Upper lobe of right lung (tissue), 1 donor: ENCODE results near the gene ADAD2. TPM values are rescaled to one million over a fixed set of nuclear protein-coding genes. Genes with fewer than 3 reads are reported as not detected.

Experiments
- ATAC-seq: fragments of 200-7000 bp; cut with Tn5 transposase; one replicate; pipeline ENCODE4 v1.9.1; 2020; ENCODE audit warnings: mild to moderate bottlenecking, moderate library complexity
- DNase-seq: peaks from one replicate; pipeline ENCODE4 v3.0.0-alpha.2; 2020
- H3K27ac ChIP-seq: fragments of 200-600 bp; one replicate; pipeline ENCODE4 v1.8.0; 2022
- H3K27me3 ChIP-seq: fragments of 200-600 bp; one replicate; pipeline ENCODE4 v1.8.0; 2022; ENCODE audit warnings: mild to moderate bottlenecking
- H3K36me3 ChIP-seq: fragments of 200-600 bp; one replicate; pipeline ENCODE4 v1.8.0; 2022
- H3K4me1 ChIP-seq: fragments of 200-600 bp; one replicate; pipeline ENCODE4 v1.8.0; 2022
- H3K4me3 ChIP-seq: fragments of 200-600 bp; one replicate; pipeline ENCODE4 v1.8.0; 2022; ENCODE audit warnings: mild to moderate bottlenecking
- H3K9me3 ChIP-seq: fragments of 200-600 bp; one replicate; pipeline ENCODE4 v1.8.0; 2022
- CTCF ChIP-seq: fragments of 200-600 bp; IDR thresholded peaks from one replicate; pipeline ENCODE4 v1.8.0; 2022; ENCODE audit warnings: antibody characterized with exemption
- intact Hi-C: fragments of 100-400 bp; cut with DNase I; formaldehyde crosslinking; loops from one replicate; pipeline ENCODE4 v1.11.0; 2022
- total RNA-seq: library from RNA; stranded (reverse); fragmentation: NEBNext Ultra II Directional; extraction: Animal tissue kit (Norgen Biotek cat#: 25700); gene quantifications from one replicate; pipeline ENCODE4 v1.2.1, GENCODE V29; 2021
- donor health status: DM: no; HTN: yes; CAD: no; lungs with severe emphysema.

ADAD2 gene
- total RNA-seq, 1 donor from 2014 or later: 0.52 TPM

- Histone ChIP-seq H3K4me3 (peak within 1 kb of the TSS; percentile 96), H3K27me3 (no peaks in the 10 kb centered on the region), H3K36me3 (peaks cover 21% of the 10 kb centered on the region), H3K4me1 (peaks cover 22% of the 10 kb centered on the region), H3K27ac (peak within 1 kb of the TSS; percentile 80), H3K9me3 (no peaks in the 10 kb centered on the region)
- peak; percentile 95 for DNase-seq
- peak; percentile 91 for TF ChIP-seq CTCF
- intact Hi-C loops: loop anchor here (10.0 kb wide), 1 partner anchor 102 kb away; no protein-coding TSS in a partner anchor
- ATAC-seq: peak; percentile 98
Measured at GRCh38 chr16:84186685-84187437, 4.1 kb upstream of the ADAD2 start, which contains the start of gene TAF1C. Gene TAF1C (minus strand): TSS chr16:84187057. CDS start chr16:84184988, 2,069 bp downstream.

GRCh38 chr16:84191466-84191865 is 509 bp downstream of the ADAD2 start:
- ATAC-seq (no peak), DNase-seq (no peak)
- H3K27ac ChIP-seq: no peak overlapping the region
- no peak overlapping the region for H3K4me3 ChIP-seq
- no peaks in the 10 kb centered on the region for H3K27me3 ChIP-seq
- intact Hi-C loops: no loop called here
- H3K36me3 ChIP-seq: no peaks in the 10 kb centered on the region
- H3K4me1 ChIP-seq: no peaks in the 10 kb centered on the region
- TF ChIP-seq CTCF: no peak
- H3K9me3 ChIP-seq: no peaks in the 10 kb centered on the region

GRCh38 chr16:84193480-84193879 is 2.5 kb downstream of the ADAD2 start:
- Histone ChIP-seq H3K36me3 (no peaks in the 10 kb centered on the region), H3K4me3 (no peak overlapping the region), H3K4me1 (no peaks in the 10 kb centered on the region), H3K9me3 (no peaks in the 10 kb centered on the region), H3K27ac (no peak overlapping the region), H3K27me3 (no peaks in the 10 kb centered on the region)
- DNase-seq (no peak), ATAC-seq (no peak)
- intact Hi-C loops: no loop called here
- TF ChIP-seq CTCF: no peak

- no peaks in the 10 kb centered on the region for H3K36me3 ChIP-seq
- H3K27ac ChIP-seq: no peak overlapping the region
- no peaks in the 10 kb centered on the region for H3K9me3 ChIP-seq
- no peaks in the 10 kb centered on the region for H3K4me1 ChIP-seq
- H3K4me3 ChIP-seq: no peak overlapping the region
- TF ChIP-seq CTCF: no peak
- H3K27me3 ChIP-seq: no peaks in the 10 kb centered on the region
- DNase-seq: no peak
- ATAC-seq: no peak
- intact Hi-C loops: no loop called here
Measured at GRCh38 chr16:84194018-84194417, 3.1 kb downstream of the ADAD2 start.

GRCh38 chr16:84194470-84195200 is 3.7 kb downstream of the ADAD2 start:
- DNase-seq: peak; percentile 59
- Histone ChIP-seq H3K27me3 (no peaks in the 10 kb centered on the region), H3K36me3 (no peaks in the 10 kb centered on the region), H3K4me3 (no peak overlapping the region), H3K4me1 (no peaks in the 10 kb centered on the region), H3K27ac (no peak overlapping the region), H3K9me3 (no peaks in the 10 kb centered on the region)
- no peak for TF ChIP-seq CTCF
- intact Hi-C loops: no loop called here
- ATAC-seq: no peak
